Measurements from ENCODE around the gene CCDC73. TPM values are rescaled to one million over a fixed set of nuclear protein-coding genes. Genes with fewer than 3 reads are reported as not detected.

CCDC73 gene
- total and polyA plus RNA-seq, 2 donors (not counting 1 experiment from before 2014, with no cell fraction given): 0.05 TPM; not detected in 1

DNA sequence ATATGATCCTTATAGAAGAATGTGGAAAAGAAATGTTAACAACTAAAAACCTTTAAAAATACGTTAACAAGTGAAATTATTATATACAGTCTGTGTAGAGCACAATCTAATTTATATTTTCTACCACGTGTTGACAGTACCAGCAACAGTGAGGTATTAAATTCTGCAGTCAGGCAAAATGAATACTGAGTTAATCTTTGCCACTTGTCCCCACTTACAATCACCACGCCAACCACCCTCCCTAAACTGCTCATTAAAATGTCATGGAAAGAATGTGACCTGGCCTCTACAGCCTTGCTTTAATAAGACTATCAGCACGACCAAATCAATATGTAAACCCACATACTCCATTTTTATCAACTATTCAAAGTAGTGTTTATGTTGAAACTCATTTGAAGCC lies 239.4 kb downstream of the CCDC73 start:
- ChIA-PET POLR2A (no interaction called here), CTCF (no interaction called here)
- Histone ChIP-seq H3K27ac (ENCODE audit: low read length in 2 of 2) (no peak overlapping the region), H3K36me3 (replicated peaks in 1 of 2; ENCODE audit: control extremely low read depth in 1 of 2, control insufficient read depth in 1 of 2, extremely low read depth in 1 of 2, insufficient read depth in 2 of 2, low read length in 1 of 2) (no peaks in the 10 kb centered on the region), H3K9ac (ENCODE audit: low read length) (no peak overlapping the region), H3K4me3 (ENCODE audit: control extremely low read depth in 1 of 5, extremely low read depth in 1 of 5, insufficient read depth in 1 of 5, low read depth in 2 of 5, low read length in 4 of 5) (no peak overlapping the region), H2AFZ (ENCODE audit: insufficient read depth, low read depth, low read length, poor library complexity, severe bottlenecking) (no peak overlapping the region), H3K4me1 (ENCODE audit: control insufficient read depth in 2 of 2, insufficient read depth in 2 of 2, low read length in 2 of 2) (no peaks in the 10 kb centered on the region), H3K9me3 (ENCODE audit: control extremely low read depth in 1 of 3, control insufficient read depth in 2 of 3, insufficient read depth in 1 of 3, low read length in 2 of 3) (peaks cover 0 to 3% (median 0%) of the 10 kb centered on the region in 3 donors), H3K27me3 (replicated peaks in 1 of 4; ENCODE audit: control extremely low read depth in 1 of 4, control insufficient read depth in 3 of 4, insufficient read depth in 4 of 4, low read length in 3 of 4) (no peaks in the 10 kb centered on the region), H3K79me2 (ENCODE audit: control insufficient read depth, insufficient read depth, low read length) (no peaks in the 10 kb centered on the region), H4K20me1 (ENCODE audit: control insufficient read depth, insufficient read depth, low read length, poor library complexity, severe bottlenecking) (no peaks in the 10 kb centered on the region), H3K4me2 (replicated peaks; ENCODE audit: low read depth, low read length, poor library complexity, severe bottlenecking) (no peak overlapping the region)
- H3K4me1 Mint-ChIP-seq: no peaks in the 10 kb centered on the region
- no peaks in the 10 kb centered on the region for H3K9me3 Mint-ChIP-seq (ENCODE audit: insufficient read depth)
- ATAC-seq (ENCODE audit: low read depth): no peak
- TF ChIP-seq EZH2 (IDR thresholded peaks at IDR 0.05; ENCODE audit: borderline replicate concordance, insufficient read depth, low read depth, low read length, poor library complexity, severe bottlenecking): no peak
- TF ChIP-seq, protein P1, sequence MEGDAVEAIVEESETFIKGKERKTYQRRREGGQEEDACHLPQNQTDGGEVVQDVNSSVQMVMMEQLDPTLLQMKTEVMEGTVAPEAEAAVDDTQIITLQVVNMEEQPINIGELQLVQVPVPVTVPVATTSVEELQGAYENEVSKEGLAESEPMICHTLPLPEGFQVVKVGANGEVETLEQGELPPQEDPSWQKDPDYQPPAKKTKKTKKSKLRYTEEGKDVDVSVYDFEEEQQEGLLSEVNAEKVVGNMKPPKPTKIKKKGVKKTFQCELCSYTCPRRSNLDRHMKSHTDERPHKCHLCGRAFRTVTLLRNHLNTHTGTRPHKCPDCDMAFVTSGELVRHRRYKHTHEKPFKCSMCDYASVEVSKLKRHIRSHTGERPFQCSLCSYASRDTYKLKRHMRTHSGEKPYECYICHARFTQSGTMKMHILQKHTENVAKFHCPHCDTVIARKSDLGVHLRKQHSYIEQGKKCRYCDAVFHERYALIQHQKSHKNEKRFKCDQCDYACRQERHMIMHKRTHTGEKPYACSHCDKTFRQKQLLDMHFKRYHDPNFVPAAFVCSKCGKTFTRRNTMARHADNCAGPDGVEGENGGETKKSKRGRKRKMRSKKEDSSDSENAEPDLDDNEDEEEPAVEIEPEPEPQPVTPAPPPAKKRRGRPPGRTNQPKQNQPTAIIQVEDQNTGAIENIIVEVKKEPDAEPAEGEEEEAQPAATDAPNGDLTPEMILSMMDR (IDR thresholded peaks at IDR 0.05): no peak
- no peak overlapping the region for H3K4me3 Mint-ChIP-seq
- peaks cover 11% of the 10 kb centered on the region for H3K27me3 Mint-ChIP-seq
- H3K27ac Mint-ChIP-seq: no peak overlapping the region
- intact Hi-C loops (cut with micrococcal nuclease): no loop called here
- no CpG with 5 or more reads among the region's 4 CpGs for WGBS (ENCODE audit: insufficient coverage)
- DNase-seq: no peak

Other genes starting within 250 kb of the CCDC73 start
- 174 and 177 TPM in 2 replicates for gene EIF3M, start 210.8 kb downstream of the CCDC73 start, total RNA-seq
- 147 and 238 TPM in 2 replicates for gene EIF3M, start 210.8 kb downstream of the CCDC73 start, polyA plus RNA-seq
- gene PRRG4, start 35.3 kb upstream of the CCDC73 start, total RNA-seq: 0.07 TPM in 1 of 2 replicates, not detected in the other
- 0.04 TPM in 1 of 2 replicates, not detected in the other for gene PRRG4, start 35.3 kb upstream of the CCDC73 start, polyA plus RNA-seq
- 23.1 and 24.6 TPM in 2 replicates for gene QSER1, start 98.1 kb upstream of the CCDC73 start, total RNA-seq
- gene QSER1, start 98.1 kb upstream of the CCDC73 start, polyA plus RNA-seq: 2.5 and 3.5 TPM in 2 replicates
- not detected in 2 replicates for gene DEPDC7, start 221.2 kb upstream of the CCDC73 start, total RNA-seq
- 0.07 TPM in 1 of 2 replicates, not detected in the other for gene DEPDC7, start 221.2 kb upstream of the CCDC73 start, polyA plus RNA-seq
- 19.7 and 19.8 TPM in 2 replicates for gene TCP11L1, start 244.9 kb upstream of the CCDC73 start, total RNA-seq
- 6.3 and 7.7 TPM in 2 replicates for gene TCP11L1, start 244.9 kb upstream of the CCDC73 start, polyA plus RNA-seq

Data from B cell (primary cell).